HL-60/S4 treated with phorbol 12-myristate 13-acetate at 8.2 ng/mL for 4 days and 3 days (cell line): Measurements from ENCODE around the gene CAMK2A.

Experiments used
- in situ Hi-C: fragments of 300-500 bp; cut with MboI; formaldehyde crosslinking; loops from 2 replicates; pipeline ENCODE4 v1.15.0; 2022; ENCODE audit warnings: low sequenced_read_pairs

The CAMK2A gene

DNA sequence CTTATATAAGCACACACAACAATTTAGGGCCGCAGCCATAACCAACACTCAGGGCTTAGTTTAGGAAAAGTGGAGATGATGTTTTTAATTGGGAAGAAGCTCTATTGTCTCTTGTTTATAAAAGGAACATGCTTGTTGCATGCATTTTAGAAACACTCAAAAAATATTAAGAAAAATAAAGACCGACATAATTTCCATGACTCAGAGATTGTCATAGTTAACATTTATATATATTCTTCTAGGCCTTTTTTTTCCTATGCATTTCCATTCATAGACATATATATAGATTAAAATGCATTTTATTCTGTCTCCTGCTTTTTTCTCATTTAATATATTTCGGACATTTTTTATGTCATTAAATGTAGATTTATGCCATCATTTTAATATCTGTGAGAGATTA is 26.7 kb upstream of the CAMK2A start:
- in situ Hi-C loops: no loop called here

DNA sequence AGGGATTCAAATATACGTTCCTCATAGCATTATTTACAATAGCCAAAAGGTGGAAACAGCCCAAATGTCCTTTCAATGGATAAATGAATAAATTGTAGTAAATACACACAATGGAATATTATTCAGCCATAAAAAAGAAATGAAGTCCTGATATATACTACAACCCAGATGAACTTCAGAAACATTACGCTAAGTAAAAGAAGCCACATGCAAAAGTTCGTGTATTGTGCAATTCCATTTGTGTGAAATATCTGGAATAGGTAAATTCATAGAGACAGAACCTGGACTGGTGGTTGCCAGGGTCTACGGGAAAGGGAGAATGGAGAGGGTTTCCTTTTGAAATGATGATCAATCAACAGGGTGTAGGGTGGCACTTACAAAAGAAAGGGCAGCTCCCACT is 25.7 kb upstream of the CAMK2A start:
- in situ Hi-C loops: no loop called here

DNA sequence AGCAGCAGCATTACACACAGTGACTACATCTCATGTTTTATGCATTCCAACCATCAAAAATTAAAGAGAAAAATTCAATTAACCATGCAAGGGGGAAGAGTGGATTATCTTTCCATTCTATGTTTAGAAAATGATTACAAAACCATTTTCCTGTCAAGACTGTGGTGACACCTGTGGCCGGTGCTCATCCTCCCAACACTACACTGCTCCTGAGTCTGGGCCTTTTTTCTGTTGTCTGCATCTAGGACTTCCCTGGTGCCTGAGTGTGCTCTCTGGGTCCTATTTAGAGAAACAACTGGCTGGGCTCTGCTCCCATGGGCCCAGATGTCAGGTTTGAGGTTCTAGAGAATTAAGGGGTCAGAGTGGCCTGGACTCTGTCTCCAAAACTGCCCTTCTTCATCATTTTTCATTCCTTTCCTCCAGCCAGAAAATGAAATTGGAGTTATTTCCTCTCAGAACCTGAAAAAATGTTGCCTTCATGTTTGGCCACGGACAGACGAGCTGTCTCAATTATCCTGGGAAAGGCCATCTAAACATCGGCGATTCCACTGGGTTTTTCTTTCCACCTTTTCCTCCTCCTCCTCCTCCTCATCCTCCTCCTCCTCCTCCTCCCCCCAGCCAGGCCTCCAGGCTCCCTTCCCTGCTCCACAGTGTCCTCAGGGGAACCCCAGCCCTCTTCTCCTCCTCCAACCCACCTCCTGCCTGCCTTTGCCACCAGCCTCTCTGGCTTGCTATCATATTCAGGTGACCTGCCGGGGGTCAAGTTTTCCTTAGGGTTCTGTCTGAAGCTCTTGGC is 24.5 kb upstream of the CAMK2A start:
- in situ Hi-C loops: no loop called here

DNA sequence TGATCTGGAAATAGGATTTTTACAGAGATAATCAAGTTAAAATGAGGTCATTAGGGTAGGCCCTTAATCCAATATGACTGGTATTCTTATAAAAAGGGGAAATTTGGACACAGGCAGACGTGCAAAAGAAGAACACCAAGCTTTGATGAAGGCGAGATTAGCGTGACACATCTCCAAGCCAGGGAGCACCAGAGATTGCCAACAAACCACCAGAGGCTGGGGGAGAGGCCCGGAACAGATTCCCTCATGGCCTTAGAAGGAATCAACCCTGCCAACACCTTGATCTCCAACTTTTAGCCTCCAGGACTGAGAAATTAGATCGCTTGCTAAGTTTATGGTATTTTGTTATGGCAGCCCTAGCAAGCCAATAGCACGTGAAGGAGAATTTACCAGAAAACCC is 23.9 kb upstream of the CAMK2A start:
- in situ Hi-C loops: no loop called here

DNA sequence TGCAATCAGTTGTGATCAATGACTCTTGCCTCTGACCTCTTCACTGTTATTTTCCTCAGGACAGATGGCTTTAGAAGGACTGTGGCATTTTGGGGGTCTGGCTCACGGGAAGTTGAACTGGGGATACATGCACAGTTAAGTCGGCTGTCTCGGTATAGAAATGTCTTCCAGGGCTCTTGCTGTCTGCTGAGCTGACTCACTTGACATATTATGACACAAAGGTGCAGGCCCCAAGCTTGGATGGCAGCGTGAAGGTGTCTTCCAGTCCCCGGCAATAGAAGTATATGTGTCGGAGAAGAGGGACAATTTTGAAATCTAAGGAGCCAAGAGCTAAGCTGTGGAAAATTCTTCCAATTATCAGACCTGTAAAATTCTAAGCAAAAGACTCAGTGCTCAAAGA is 22.9 kb upstream of the CAMK2A start:
- in situ Hi-C loops: no loop called here

DNA sequence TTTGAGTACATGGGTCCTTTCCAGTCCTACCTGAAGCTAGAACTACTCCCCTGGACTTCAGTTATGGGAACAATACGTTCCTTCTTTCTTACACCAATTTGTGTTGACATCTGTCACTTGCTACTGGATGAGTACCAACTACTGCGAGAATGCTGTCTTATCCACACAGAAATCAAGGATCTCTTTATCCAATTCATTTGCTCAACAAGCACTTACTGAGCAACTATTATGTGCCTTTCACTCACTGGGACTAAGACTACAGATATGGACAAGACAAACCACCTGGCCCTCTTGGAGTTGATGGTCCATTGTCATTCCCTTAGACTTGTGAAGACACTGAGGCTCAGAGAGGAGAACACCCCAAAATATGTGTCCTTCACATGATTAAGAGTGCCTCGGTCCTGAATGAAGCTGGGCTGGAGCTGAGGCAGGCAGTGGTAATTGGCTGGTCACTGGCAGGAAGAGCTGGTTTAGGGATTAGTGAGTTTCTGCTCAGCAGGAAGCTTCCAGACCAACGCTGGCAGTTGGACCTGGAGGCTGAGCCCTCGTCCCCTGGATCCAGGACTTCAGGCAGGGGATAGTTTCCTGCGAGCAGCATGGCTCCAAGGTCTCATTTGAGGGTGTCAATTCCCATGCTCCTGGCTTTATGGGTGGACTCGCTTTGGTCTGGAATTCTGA is 21.6 kb upstream of the CAMK2A start:
- in situ Hi-C loops: no loop called here

DNA sequence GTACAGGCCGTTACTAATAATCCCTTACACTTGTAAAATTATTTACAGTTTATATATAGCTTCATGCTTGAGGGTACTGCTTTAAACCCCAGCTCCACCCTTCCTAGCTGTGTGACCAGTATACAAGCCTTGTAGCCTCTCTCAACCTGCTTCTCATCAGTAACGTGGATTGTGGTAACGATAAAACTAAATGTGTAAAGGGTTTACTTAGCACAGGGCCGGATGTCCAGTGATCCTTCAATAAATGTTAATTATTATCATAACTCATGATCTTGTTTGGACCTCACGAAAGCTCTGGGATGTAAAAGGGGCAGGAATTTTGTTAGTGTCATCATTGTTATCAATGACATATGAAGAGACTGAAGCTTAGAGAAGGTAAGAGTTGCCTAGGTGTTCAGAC is 20.7 kb upstream of the CAMK2A start:
- in situ Hi-C loops: no loop called here

DNA sequence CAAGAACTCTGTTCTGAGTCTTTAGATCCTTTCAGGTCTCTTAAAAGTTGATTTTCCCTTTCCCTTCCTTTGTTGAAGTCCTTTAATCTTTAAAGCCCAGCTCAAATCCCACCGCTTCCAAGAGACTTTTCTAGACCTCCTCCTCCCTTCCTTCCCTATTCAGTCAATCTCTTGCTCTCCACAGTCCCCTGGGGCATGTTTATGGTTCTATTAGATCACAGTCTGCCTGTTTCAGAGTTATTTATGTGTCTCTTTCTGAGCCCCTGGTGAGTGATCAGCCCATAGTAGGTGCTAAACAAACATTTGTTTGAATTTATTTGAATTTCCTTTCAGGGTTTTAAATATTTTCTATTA is 20.3 kb upstream of the CAMK2A start:
- in situ Hi-C loops: no loop called here

DNA sequence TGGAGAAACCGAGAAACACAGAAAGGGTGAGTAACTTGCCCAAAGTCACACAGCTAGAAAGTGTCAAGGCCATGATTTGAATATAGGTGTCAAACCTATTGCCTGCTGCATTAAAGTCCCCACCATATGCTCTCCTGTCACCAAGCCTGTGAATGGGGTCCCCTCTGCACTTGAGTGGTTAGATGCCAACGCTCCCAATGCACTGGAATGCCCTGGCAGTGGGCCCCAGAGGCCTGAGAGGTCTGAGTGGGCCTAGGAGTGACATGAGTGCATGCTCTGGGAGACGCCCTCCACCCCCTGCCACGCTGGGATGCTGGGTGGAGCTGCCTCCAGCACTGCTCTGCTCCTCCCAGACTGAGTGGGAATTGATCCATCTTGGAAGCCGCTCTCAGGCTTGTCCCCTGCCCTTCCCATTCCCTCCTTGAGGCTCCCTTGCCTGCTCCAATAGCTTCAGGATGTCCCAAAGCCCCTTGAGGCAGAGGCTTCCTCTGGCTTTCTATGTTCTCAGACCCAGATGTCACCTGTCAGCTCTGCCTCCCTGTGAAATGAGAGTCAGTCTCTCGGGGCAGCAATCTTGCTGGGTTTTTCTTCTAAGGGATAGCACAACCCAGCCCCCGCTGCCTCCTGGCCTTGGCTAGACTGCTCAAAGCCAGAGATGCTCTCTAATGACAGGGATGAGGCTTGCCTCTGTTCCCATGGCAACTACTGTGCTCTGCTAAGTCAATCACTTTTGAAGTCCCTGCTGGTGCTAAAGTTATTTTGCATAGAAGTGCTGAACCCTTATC is 19.7 kb upstream of the CAMK2A start:
- in situ Hi-C loops: no loop called here

DNA sequence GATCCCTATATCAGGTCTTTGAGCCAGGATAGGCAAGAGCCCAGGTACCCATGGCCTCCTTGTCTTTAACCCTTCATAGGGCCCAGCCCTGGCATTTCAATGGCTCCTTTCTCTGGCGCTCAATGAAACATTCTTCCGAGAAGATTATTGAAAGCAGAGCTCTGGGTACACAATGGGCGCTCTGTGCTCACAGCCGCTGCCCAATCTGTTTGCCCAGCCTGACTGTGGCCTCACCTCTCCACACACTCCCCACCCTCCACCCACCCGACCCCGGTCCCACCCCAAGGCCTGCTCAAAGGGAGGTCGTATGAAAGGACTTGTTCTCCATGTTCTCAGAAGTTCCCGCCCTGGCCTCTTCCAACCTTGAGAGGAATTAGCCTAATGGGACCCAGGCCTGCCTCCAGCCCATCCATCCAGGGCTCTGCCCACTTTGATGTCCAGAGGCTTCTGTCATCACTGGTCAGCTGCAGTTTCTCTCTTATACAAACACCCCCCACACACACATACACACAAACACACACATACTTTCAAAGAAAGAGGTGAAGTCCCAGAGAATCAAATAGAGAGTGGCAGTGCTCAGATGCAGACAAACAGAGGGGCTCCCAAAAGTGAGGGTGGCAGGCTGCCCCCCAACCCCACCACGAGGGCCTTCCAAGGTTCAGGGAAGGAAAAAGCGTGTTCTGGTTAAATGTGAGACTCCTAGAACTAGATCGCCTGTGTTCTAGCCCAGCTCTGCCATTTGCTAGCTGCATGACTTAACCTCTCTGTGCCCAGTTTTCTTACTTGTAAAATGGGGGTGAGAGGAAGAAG is 18.2 kb upstream of the CAMK2A start:
- in situ Hi-C loops: no loop called here

DNA sequence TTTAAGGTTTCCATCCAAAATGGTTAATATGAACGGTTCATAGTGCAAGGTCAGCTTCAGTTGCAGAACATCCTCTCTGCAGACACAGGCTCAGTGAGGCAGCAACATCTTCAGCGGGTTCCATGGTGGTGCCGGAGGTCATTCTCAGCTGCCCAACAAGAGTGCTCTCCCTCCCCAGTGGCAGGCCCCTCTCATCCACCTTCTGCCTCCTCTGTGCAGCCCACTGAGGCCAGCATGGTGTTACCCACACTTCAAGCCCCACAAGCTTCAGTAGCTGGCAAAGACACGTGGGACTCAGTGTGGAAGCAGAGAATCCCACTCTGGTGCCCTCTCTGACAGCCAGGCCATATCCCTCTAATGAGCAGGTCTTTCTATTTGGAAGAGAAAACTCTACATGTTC is 17.2 kb upstream of the CAMK2A start:
- in situ Hi-C loops: no loop called here

DNA sequence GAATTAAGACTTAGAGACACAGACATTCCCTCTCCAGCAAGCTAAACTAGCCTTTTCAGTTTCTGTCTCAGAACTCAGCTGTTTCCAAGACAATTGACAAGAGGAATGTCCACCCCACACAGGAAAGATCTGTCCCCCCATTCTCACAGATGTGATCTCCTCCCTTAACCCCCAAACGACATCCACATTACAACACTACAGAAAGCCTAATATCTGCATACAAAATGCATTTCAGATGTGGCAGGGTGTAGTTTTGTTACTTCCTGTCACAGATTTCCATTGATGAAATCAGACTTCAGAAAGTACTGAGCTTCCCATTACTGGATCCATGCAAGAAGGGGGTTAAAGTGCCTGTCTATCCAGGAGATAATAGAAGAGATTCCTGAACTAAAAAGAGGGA is 16.0 kb upstream of the CAMK2A start:
- in situ Hi-C loops: no loop called here

DNA sequence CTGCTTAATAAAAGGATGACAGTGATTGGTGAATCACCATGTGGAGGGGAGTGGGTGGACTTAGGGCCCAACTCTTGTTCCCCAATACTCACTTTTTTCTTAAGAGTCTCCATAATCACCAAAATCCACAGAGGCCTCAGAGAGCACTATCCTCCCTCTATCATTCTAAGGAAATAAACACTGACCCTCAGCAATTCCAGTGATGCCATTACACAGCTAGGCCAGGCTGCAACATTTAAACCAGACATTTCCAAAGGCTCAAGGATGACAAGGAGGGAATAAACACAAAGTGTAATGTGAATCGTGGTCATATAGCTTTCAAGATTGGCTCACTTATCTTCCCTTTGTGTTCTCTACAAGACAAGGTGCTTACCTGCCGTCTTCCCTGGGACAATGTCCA is 15.5 kb upstream of the CAMK2A start:
- in situ Hi-C loops: no loop called here

DNA sequence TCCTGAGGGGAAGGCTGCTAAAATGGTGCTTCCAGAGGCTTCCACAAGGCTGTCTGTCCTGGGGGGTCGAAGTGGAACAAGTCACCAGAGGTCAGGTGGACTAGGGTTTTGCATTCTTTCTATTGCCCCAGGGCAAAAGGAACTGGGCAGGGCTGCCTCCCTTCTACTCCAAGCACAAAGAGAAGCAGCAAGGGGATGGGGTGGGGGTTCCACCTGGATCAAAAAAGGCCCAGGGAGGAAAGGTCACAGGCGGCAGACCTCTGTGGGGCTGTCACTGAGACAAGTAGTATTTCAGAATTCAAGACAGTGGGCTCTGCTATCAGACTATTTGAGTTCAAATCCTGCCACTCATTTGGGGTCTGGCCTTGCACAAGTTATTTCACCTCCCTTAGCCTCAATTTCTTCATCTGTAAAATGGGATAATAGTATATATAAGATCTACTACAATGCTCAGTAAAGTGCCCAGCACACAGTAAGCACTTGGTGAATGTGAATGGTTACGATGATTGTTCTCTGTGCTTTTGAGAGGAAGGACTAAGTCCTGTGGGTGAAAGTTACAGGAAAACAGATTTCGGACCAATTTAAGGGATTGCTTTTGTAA is 15.0 kb upstream of the CAMK2A start:
- in situ Hi-C loops: no loop called here

DNA sequence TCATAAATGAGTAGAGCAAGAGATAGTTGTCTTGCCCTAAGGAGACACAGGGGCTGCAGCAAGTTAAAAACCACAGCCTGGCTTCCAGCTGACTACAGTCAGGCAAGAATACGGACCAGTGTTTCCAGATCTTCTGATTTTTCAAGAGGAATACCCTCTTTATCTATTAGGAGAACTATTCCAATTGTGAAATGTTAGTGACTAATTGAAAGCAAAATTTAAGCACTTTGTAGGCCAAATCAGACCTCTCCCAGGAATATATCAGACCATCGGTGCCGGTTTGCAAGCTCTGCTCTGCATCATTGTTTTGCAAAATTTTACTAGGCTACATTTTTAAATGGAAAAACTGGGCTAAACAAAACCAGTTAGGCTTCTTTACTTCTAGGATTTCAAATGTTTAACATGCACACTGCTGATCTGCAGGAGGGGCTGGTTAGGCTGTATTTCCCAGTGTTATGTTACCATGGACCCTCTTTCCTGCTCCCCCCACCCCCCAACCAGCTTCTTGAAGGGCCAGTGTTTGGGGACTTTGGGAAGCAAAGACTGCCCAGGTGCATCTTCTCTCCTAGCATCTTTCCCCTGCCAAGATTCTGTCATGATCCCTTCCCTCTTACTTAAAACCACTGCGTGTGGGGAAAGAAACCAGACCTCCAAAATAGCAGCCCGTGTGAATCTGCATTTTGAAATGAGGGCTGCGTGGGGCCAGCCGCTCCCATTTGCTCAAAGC is 14.2 kb upstream of the CAMK2A start:
- in situ Hi-C loops: no loop called here

DNA sequence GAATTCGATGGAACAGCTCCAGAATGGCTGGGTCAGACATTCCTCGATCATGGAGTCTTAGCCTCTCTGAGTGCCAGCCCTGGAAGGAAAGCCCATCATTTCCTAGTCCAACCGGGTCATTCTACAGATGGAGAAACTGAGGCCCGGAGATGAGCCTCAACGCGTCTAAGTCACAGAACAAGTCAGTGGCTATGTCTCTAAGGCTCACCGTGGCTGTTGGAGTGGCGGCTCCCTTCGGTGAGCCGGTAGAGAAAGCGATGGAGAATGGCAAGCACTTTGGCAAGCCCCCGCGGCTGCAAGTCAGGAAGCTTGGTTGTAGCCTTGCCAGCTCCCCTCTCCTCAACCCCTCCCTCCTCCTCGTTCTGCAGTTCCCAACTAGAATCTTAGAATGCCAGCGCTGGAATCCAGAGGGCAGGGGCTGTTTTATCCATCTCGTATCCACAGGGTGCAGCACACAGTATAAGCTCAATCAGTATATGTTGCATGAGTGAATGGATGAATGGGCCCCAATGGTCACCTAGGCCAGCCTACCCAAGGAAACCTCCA is 13.6 kb upstream of the CAMK2A start:
- in situ Hi-C loops: no loop called here

DNA sequence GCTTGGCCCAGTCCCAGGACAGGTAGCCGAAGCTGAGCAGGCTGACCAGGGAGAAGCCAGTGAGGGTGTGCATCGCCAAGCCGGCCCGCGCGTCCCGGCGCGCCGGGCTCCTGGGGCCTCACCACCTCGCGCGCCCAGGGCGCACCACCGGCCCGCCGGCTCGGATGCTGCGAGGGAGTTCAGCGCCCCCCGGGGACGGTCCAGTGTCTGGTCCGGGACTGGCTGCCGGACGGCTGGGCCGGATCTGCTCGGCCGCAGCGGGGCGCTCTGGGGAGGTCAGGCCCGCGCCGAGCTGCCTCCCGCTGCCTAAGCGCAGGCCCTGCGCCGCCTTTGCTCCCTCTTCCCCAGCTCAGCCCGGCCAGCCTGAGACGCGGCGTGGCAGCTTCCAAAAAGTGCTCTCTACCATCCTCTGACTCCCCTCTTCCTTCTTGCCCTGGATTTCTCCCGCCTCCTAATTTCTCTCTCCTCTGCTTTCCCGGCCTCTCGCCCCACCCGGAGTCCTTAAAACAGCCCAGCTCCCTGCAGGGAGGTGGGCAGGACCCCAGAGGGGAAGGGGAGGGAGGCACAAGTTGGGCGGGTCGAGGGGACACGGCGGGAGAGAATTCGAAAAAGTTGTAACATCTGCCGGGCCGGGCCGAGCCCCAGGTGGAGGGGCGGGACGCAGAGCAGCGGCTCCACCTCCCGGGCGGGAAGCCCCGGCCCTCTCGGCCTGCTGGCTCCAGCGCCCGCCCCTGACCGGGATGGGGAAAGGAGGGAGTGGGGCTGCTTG is 12.9 kb upstream of the CAMK2A start, which contains the start of gene ARSI:
ARSI (minus strand) TSS at position 605 of the 769 bp plus-strand sequence; CDS start at position 73, 532 bp downstream.
- in situ Hi-C loops: no loop called here

DNA sequence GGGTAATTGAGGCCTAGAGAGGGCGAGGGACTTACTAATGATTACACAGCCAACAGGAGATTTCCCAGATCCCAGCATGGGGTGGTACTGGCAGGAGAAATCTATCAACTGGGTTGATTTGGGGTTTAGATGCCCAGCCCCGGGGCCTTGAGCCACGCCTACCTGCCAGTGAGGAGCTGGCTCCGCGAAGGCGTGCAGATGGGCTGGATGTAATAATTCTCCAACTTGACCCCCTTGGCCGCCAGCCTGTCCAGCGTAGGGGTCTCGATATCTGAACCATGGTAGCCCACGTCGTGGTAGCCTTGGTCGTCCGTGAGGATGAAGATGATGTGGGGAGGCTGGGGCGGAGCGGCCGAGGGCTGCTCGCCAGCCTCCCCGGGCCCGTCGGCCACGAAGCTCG is 12.3 kb upstream of the CAMK2A start:
- in situ Hi-C loops: no loop called here

DNA sequence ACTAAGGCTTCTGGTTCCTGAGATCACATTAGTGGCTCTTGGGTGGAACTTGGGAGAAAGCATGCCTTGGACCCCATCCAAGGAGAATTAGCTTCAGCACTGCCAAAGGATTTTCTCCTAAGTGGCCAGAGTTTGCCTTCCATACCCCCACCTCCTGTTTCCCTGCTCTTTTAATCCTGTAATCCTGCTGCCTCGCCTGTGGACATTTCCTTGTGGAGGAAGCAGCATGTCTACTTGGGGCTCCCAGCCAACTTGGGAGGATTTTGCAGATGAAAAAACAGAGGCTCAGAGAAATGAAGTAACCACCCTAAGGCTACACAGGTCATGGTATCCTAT is 11.6 kb upstream of the CAMK2A start:
- in situ Hi-C loops: no loop called here
